Mesangial cell (primary cell): ENCODE data around the gene NAA38. TPM values are rescaled to one million over a fixed set of nuclear protein-coding genes. Genes with fewer than 3 reads are reported as not detected.

ENCODE experiments used
- total RNA-seq: library from RNA; depleted of rRNA; stranded (reverse); fragments of >200 nt; gene quantifications from 2 replicates; pipeline ENCODE4 v1.2.3, GENCODE V29; 2015

The NAA38 gene, protein sequence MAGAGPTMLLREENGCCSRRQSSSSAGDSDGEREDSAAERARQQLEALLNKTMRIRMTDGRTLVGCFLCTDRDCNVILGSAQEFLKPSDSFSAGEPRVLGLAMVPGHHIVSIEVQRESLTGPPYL
- 90.0 and 123 TPM in 2 replicates for total RNA-seq

DNA sequence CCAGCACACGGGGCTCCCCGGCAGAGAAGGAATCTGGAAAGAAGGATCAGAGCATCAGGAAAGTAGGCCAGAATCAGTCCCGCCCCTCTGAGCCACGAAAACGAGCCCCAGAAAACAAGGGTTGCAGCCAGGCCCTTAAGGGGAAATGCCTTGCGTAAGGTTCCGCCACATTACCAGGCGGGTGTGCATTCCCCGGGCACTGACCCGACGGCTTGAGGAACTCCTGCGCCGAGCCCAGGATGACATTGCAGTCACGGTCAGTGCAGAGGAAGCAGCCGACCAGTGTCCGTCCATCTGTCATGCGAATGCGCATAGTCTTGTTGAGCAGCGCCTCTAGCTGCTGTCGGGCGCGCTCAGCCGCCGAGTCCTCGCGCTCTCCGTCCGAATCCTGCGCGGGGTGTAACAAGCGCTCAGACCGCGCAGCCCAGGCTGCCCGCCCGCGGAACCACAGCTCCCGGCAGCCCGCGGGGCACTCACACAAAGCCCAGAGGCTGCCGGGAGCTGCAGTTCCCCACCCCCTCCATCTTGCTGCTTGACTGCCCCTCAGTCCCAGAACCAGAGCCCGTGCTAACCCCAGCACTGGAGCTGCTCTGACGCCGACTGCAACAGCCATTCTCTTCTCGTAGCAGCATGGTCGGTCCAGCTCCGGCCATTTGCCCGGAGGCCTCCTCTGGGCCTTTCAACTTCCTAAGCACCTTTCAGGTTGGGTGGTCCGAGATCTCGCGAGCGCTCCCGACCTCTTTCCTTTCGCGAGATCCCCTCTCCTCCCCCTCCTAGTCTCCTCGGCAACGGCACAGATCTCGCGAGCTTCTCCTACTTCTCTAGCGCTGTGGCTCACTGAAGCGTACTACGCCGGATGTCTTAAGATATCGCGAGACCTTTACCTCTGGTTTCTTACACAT, at the start of gene NAA38:
NAA38 (minus strand) TSS at position 749 of the 902 bp plus-strand sequence; CDS start at position 653, 96 bp downstream.

DNA sequence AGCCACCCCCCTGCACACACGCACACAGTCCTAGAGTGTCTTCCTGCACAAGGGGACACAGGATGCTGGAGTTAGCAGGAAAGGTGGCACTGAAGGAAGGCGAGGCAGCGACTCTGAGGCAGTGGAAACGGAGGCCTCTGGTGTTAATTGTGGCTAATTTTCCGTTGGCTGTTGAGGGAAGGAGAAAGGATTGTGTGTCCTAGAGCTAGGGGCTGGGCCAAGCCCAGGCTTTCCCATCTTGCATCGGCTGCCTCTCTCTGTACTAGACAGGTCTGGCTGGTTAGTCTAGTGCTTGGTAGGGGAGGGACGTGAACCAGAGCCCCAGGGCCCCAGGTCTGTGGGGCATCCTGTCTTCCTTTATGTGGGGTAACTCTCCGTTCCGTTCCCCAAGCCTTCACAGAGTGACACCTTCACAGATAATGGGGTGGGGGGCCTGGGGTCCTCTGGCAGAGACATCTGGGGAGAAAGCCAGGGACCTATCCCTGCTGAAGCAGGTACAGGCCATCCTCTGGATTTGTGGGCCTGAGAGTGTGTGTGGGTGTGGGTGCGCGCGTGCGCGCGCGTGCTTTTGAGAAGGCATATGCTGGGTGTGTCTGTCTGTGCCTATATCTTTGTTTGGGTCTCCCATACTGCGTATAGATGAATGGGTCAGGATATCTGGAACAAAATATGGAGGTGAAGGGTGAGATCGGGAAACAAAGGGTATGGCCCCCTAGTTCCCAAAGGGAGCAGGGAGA, 31.0 kb upstream of the NAA38 start, which contains the start of gene CHD3:
CHD3 (plus strand) TSS at position 606 of the 737 bp plus-strand sequence. CDS start 212 bp downstream, outside the sequence.

DNA sequence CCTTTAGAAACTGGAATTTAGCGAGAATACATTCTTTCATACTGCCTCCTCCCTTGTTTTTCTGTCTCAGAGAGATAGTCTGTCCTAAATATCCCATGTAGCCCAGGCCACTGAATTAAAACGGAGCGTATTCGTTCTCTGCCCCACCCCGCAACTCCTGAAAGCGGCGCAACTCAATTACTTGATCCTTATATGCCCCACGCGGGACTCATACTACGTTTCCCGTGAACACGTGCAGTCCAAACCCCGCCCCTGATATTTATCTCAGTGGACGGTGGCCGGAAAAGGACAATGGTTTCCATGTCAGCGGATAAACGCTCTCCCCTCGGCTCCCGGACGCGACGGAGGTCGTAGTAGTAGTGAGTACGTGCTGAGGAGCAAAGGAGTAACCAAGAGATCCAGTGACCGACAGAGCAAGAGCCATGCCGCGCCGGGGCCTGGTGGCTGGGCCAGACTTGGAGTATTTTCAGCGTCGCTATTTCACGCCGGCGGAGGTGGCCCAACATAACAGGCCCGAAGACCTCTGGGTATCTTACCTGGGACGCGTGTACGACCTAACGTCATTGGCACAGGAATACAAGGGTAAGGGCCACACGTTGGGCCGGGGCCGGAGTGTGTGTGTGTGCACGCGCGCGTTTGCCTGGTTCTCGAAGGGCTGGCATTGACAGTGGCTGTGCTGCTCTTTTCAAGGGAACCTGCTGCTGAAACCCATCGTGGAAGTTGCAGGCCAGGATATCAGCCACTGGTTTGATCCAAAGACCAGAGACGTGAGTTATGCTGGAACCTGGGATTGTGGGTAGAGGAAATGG, 558 bp upstream of the NAA38 start, which contains the start of gene CYB5D1:
CYB5D1 (plus strand) TSS at position 291 of the 809 bp plus-strand sequence; CDS start at position 423, 132 bp downstream.

DNA sequence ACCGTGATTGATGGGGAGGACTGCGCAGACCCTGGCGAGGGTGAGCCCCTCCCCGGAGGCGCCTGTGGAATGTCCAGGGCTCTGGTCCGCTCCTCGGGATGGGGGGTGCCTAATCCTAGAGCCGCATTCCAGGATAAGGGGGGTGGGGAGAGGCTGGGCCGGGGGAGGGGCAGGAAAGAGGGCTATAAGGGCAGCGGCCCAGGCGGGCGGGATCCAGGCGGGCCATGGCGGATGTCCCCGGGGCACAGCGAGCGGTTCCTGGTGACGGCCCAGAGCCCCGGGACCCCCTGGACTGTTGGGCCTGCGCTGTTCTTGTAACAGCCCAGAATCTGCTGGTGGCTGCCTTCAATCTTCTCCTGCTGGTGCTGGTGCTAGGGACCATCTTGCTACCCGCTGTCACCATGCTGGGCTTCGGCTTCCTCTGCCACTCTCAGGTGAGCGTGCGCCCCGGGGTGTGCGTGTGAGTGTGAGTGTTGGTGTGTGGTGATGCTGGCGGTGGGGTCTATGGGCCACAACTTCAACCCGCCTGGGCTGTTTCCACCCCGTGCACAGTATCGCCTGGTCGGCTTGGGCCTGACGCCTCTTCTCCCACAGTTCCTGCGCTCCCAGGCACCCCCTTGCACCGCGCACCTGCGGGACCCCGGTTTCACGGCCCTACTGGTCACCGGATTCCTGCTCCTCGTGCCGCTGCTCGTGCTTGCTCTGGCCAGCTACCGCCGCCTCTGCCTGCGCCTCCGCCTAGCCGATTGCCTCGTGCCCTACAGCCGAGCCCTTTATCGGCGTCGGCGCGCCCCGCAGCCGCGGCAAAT, 2.3 kb downstream of the NAA38 start, which contains the start of gene TMEM88:
TMEM88 (plus strand) TSS at position 216 of the 809 bp plus-strand sequence; CDS start at position 225, 9 bp downstream.

DNA sequence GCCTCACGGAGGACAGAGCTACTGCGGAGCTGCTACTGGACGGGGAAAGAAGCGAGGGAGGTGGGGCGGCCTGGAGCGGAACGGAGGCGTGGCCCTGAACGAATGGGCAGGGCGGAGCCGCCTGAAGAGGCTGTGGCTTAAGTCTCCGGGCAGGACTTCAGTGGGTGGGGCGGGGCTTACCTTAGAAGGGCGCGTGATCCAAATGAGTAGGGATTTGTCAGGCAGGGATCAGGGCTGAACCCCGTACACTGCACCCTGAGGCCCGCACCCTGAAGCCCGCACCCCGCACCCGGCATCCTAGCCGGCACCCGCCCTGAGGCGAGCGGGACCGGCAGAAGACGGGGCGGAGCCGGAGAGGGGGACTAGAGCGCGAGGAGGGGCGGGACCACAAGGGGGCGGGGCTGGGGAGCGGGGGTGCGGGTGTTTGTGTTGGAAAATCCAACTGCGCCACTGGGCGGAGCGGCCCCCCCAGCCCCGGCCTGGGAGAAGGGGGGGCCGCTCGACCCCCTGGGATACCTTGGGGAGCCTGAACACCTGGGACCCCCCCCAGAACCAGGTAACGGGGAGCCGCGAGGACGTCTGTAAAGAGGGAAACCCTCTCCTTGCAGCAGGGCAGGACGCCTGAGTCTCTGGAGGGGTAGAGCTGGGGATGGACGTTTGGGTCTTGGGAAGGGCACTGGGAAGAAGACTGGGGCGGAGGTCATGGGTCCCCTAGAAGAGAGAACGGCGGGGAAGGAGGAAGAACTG, 23.4 kb downstream of the NAA38 start, which contains the start of gene KDM6B:
KDM6B (plus strand) TSS at position 423 of the 747 bp plus-strand sequence. CDS start 11,338 bp downstream, outside the sequence.

Other genes starting within 250 kb of the NAA38 start
- gene FXR2, start 242.7 kb downstream of the NAA38 start, total RNA-seq: 41.2 and 42.3 TPM in 2 replicates
- gene SAT2, start 229.7 kb downstream of the NAA38 start, total RNA-seq: 28.4 and 40.6 TPM in 2 replicates
- gene SHBG, start 227.4 kb downstream of the NAA38 start, total RNA-seq: 0.89 TPM in 1 of 2 replicates, not detected in the other
- 0.13 TPM in 1 of 2 replicates, not detected in the other for gene ATP1B2, start 206.6 kb downstream of the NAA38 start, total RNA-seq
- 66.6 and 70.0 TPM in 2 replicates for gene TP53, start 170.1 kb downstream of the NAA38 start, total RNA-seq
- gene WRAP53, start 169.1 kb downstream of the NAA38 start, total RNA-seq: 11.2 and 36.3 TPM in 2 replicates
- 0.81 and 3.8 TPM in 2 replicates for gene EFNB3, start 152.4 kb downstream of the NAA38 start, total RNA-seq
- under 0.01 and 0.16 TPM in 2 replicates for gene DNAH2, start 139.8 kb downstream of the NAA38 start, total RNA-seq
- 4.1 and 12.0 TPM in 2 replicates for gene KDM6B, start 23.3 kb downstream of the NAA38 start, total RNA-seq
- 2.4 TPM in 2 replicates for gene TMEM88, start 2.5 kb downstream of the NAA38 start, total RNA-seq
- 4.4 and 4.6 TPM in 2 replicates for gene CYB5D1, start 444 bp upstream of the NAA38 start, total RNA-seq
- gene CHD3, start 31.2 kb upstream of the NAA38 start, total RNA-seq: 59.3 and 106 TPM in 2 replicates
- gene RNF227, start 58.7 kb upstream of the NAA38 start, total RNA-seq: 0.33 and 2.4 TPM in 2 replicates
- 0.16 and 0.63 TPM in 2 replicates for gene KCNAB3, start 72.3 kb upstream of the NAA38 start, total RNA-seq
- gene TRAPPC1, start 74.4 kb upstream of the NAA38 start, total RNA-seq: 87.2 and 97.5 TPM in 2 replicates
- gene CNTROB, start 74.6 kb upstream of the NAA38 start, total RNA-seq: 17.6 and 24.8 TPM in 2 replicates
- gene GUCY2D, start 145.1 kb upstream of the NAA38 start, total RNA-seq: not detected in 2 replicates
- gene ALOX15B, start 181.5 kb upstream of the NAA38 start, total RNA-seq: under 0.01 TPM in 2 replicates
- gene ALOX12B, start 230.2 kb upstream of the NAA38 start, total RNA-seq: 0.25 TPM in 1 of 2 replicates, not detected in the other